ENCODE data around the gene TRIM17.

- no peak for TF ChIP-seq POLR2A (IDR thresholded peaks at IDR 0.05)
- no peak for TF ChIP-seq CTCF (IDR thresholded peaks at IDR 0.05 in 8 of 11, conservative IDR thresholded peaks at IDR 0.05 in 3 of 11)
These were observed 14.0 kb downstream of the TRIM17 start for GRCh38 chr1:228402641-228403025.
